HuH-7 (cell line): ENCODE data around the gene GTF3C6.
"Not testable (repeated sequence)": the region's sequence is repeated elsewhere in the genome, so short reads cannot be mapped to it uniquely, and the experiment has no call there.

Experiments
- DNase-seq: peaks from one replicate; pipeline ENCODE4 v3.0.0; 2011; ENCODE audit warnings: low spot score

Gene GTF3C6

DNA sequence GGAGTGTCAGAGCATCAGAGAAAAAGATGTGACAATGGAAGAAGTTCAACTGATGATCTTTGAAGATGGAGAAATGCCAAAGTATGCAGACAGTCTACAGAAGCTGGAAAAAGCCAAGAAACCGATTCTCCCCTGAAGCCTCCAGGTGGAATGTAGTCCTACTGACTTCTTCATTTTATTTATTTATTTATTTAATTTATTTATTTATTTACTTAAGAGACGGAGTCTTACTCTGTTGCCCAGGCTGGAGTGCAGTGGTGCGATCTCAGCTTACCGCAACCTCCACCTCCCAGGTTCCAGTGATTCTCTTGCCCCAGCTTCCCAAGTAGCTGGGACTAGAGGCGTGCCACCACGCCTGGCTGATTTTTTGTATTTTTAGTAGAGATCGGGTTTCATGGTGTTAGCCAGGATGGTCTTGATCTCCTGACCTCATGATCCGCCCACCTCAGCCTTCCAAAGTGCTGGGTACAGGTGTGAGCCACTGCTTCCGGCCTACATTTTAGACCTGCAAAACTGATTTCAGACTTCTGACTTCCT lies 21.1 kb downstream of the GTF3C6 start:
- no peak for DNase-seq

DNA sequence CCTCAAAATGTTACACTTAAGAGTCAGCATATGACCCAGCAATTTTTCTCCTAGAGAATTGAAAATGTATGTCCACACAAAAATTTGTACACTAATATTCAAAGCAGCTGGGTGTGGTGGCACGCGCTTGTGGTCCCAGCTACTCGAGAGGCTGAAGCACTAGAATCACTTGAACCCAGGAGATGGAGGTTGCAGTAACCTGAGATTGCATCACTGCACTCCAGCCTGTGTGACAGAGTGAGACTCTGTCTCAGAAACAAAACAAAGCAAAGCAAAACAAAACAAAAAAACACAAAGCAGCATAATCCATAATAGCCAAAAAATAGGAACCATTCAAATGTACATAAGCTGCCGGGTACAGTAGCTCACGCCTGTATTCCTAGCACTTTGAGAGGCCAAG lies 21.7 kb downstream of the GTF3C6 start:
- no peak for DNase-seq

DNA sequence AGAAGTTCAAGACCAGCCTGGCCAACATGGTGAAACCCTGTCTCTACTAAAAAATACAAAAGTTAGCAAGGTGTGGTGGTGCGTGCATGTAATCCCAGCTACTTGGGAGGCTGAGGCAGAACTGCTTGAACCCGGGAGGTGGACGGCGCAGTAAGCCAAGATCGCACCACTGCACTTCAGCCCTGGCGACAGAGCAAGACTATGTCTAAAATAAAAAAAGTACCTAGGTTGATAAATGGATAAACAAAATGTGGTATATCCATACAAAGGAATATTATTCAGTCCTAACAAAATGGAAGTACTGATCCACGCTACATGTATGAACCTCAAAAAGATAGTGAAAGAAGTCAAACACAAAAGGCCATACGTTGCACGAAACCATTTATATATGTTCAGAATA lies 22.1 kb downstream of the GTF3C6 start:
- DNase-seq, result no peak

GRCh38 chr6:110981202-110981600 lies 22.7 kb downstream of the GTF3C6 start:
- no peak for DNase-seq

GRCh38 chr6:110990840-110991576 lies 32.5 kb downstream of the GTF3C6 start:
- DNase-seq, result no peak

- no peak for DNase-seq
Observed at GRCh38 chr6:110996691-110997090, 38.2 kb downstream of the GTF3C6 start.

DNA sequence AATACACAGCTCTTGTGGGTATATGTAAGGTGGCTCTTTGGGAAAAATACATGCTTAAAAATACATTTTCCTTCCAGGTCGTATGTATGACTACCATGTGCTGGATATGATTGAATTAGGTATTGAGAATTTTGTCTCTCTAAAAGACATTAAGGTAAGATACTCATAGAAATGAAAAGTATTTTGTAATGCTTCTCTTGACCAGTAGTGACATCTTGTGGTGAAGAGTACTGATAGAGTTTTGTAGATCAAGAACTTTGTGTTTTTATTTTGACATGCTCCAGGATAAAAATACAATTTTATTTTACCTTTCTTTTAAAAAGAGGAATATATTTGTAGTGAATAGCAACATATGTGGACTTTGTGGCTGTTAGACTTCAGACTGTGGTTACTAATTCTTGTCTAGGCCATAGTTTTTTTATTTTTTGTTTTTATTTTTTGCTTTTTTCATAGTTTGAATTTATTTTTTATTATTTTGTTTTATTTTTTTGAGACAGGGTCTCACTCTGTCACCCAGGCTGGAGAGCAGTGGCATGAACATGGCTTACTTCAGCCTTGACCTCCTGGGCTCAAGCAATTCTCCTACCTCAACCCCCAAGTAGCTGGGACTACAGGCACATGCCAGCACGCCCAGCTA lies 41.2 kb downstream of the GTF3C6 start:
- DNase-seq, result no peak

- no peak for DNase-seq
Observed at GRCh38 chr6:111002350-111002749, 43.8 kb downstream of the GTF3C6 start.

- DNase-seq, result peak; percentile 81
Observed at GRCh38 chr6:111011360-111012142, 53.0 kb downstream of the GTF3C6 start.

DNA sequence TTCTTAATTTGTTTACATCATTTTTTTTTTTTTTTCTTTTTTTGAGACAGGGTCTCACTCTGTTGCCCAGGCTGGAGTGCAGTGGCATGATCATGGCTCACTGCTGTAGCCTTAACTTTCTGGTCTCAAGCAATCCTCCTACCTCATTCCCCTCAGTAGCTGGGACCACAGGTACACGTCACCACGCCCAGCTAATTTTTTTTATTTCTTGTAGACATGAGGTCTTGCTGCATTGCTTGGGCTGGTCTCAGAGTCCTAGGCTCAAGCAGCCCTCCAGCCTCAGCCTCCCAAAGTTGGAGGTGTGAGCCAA lies 53.6 kb downstream of the GTF3C6 start:
- DNase-seq, result no peak

DNA sequence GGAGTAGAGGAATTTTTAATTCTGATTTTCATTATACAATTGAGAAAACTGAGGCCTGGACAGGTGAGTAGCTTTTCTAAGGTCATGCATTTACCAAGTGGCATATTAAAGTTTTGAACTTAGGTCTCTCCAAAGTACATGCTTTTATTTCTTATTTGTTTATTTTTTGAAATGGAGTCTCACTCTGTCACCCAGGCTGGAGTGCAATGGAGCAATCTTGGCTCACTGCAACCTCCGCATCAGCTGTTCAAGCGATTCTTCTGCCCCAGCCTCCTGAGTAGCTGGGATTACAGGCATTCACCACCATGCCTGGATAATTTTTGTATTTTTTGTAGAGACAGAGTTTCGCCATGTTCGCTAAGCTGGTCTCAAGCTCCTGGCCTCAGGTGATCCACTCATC lies 54.0 kb downstream of the GTF3C6 start:
- DNase-seq, result not testable (repeated sequence)

- no peak for DNase-seq
Observed at GRCh38 chr6:111013144-111013915, 54.8 kb downstream of the GTF3C6 start.

DNA sequence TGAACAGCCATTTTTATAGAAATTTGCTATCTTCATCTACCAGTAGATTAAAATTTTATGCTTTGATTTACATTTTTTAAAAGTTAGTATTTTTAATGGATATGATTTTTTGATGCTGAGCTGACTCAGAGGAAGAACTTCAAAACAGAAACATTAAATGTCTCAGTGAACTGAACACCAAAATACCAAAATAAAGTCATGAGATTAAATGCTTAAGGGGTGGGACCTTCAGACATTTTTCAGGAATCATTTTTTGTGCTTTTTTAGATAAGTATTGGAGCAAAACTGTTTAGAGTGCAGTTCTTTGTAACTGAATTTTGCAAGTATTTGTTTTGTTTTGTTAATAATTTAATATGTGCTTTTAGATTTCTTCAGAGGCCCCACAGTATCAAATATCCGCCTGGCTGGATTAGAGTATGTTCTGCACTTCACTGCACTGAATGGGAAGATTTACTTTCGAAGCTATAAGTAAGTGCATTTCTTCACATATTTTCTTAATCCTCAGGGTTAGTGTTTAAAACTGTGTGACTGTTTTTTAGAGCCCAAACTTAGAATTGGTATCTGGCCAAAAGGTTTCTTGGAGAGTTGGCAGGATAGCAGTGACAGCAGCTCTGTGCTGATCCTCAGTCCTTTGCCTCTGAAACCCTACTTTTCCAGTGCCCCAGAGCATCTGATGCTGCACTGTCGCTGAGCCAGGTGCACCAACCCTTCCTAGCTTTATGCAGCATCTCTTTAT lies 57.1 kb downstream of the GTF3C6 start:
- no peak for DNase-seq

- DNase-seq, result not testable (repeated sequence)
Observed at GRCh38 chr6:111017241-111017640, 58.7 kb downstream of the GTF3C6 start.
